Measurements from ENCODE around the gene SHISA9. TPM values are rescaled to one million over a fixed set of nuclear protein-coding genes. Genes with fewer than 3 reads are reported as not detected.
"Not testable (repeated sequence)": the region's sequence is repeated elsewhere in the genome, so short reads cannot be mapped to it uniquely, and the experiment has no call there.

SHISA9 gene
- total RNA-seq, 1 donor from 2014 or later = not detected

GRCh38 chr16:12903407-12904328 lies 2.3 kb downstream of the SHISA9 start:
- H3K27me3 Mint-ChIP-seq (ENCODE audit: low read depth) = peaks cover 51% of the 10 kb centered on the region
- DNase-seq (ENCODE audit: low spot score) = no peak

GRCh38 chr16:12904329-12904671 lies 2.9 kb downstream of the SHISA9 start:
- peaks cover 45% of the 10 kb centered on the region for H3K27me3 Mint-ChIP-seq (ENCODE audit: low read depth)
- H3K36me3 Mint-ChIP-seq (ENCODE audit: low read depth) = no peaks in the 10 kb centered on the region
- H3K27ac Mint-ChIP-seq = no peak overlapping the region
- no peaks in the 10 kb centered on the region for H3K4me1 Mint-ChIP-seq (ENCODE audit: low read depth)
- H3K4me3 Mint-ChIP-seq (ENCODE audit: low read depth) = no peak overlapping the region
- intact Hi-C loops (cut with micrococcal nuclease) = no loop called here
- DNase-seq (ENCODE audit: low spot score) = no peak
- no peaks in the 10 kb centered on the region for H3K9me3 Mint-ChIP-seq

More at GRCh38 chr16:12903407-12904328, 2.3 kb downstream of the SHISA9 start:
- Mint-ChIP-seq H3K9me3 (no peaks in the 10 kb centered on the region), H3K4me1 (ENCODE audit: low read depth) (no peaks in the 10 kb centered on the region), H3K27ac (no peak overlapping the region), H3K4me3 (ENCODE audit: low read depth) (no peak overlapping the region), H3K36me3 (ENCODE audit: low read depth) (no peaks in the 10 kb centered on the region)
- intact Hi-C loops (cut with micrococcal nuclease) = no loop called here

GRCh38 chr16:12906271-12906670 lies 4.9 kb downstream of the SHISA9 start:
- no peak for DNase-seq (ENCODE audit: low spot score)
- Mint-ChIP-seq H3K4me1 (ENCODE audit: low read depth) (no peaks in the 10 kb centered on the region), H3K36me3 (ENCODE audit: low read depth) (no peaks in the 10 kb centered on the region), H3K9me3 (no peaks in the 10 kb centered on the region), H3K27me3 (ENCODE audit: low read depth) (peaks cover 32% of the 10 kb centered on the region), H3K27ac (no peak overlapping the region), H3K4me3 (ENCODE audit: low read depth) (no peak overlapping the region)
- intact Hi-C loops (cut with micrococcal nuclease) = no loop called here

GRCh38 chr16:12906765-12907516 lies 5.5 kb downstream of the SHISA9 start:
- Mint-ChIP-seq H3K27ac (no peak overlapping the region), H3K4me3 (ENCODE audit: low read depth) (no peak overlapping the region), H3K4me1 (ENCODE audit: low read depth) (no peaks in the 10 kb centered on the region), H3K36me3 (ENCODE audit: low read depth) (no peaks in the 10 kb centered on the region), H3K9me3 (no peaks in the 10 kb centered on the region), H3K27me3 (ENCODE audit: low read depth) (peaks cover 32% of the 10 kb centered on the region)
- intact Hi-C loops (cut with micrococcal nuclease) = no loop called here
- DNase-seq (ENCODE audit: low spot score) = no peak

- no peaks in the 10 kb centered on the region for H3K36me3 Mint-ChIP-seq (ENCODE audit: low read depth)
- no peaks in the 10 kb centered on the region for H3K9me3 Mint-ChIP-seq
- no peak overlapping the region for H3K4me3 Mint-ChIP-seq (ENCODE audit: low read depth)
- no peaks in the 10 kb centered on the region for H3K4me1 Mint-ChIP-seq (ENCODE audit: low read depth)
- peaks cover 25% of the 10 kb centered on the region for H3K27me3 Mint-ChIP-seq (ENCODE audit: low read depth)
- no peak for DNase-seq (ENCODE audit: low spot score)
- intact Hi-C loops (cut with micrococcal nuclease) = no loop called here
- H3K27ac Mint-ChIP-seq = no peak overlapping the region
These were observed 6.4 kb downstream of the SHISA9 start for GRCh38 chr16:12907670-12908233.

- no peak for DNase-seq (ENCODE audit: low spot score)
- H3K27me3 Mint-ChIP-seq (ENCODE audit: low read depth) = no peaks in the 10 kb centered on the region
- H3K9me3 Mint-ChIP-seq = no peaks in the 10 kb centered on the region
- no peak overlapping the region for H3K4me3 Mint-ChIP-seq (ENCODE audit: low read depth)
- intact Hi-C loops (cut with micrococcal nuclease) = no loop called here
- no peaks in the 10 kb centered on the region for H3K36me3 Mint-ChIP-seq (ENCODE audit: low read depth)
- H3K4me1 Mint-ChIP-seq (ENCODE audit: low read depth) = no peaks in the 10 kb centered on the region
- no peak overlapping the region for H3K27ac Mint-ChIP-seq
These were observed 15.8 kb downstream of the SHISA9 start for GRCh38 chr16:12917246-12917645.

GRCh38 chr16:12917653-12918052 lies 16.3 kb downstream of the SHISA9 start:
- no peak overlapping the region for H3K27ac Mint-ChIP-seq
- intact Hi-C loops (cut with micrococcal nuclease) = no loop called here
- no peaks in the 10 kb centered on the region for H3K36me3 Mint-ChIP-seq (ENCODE audit: low read depth)
- H3K4me1 Mint-ChIP-seq (ENCODE audit: low read depth) = no peaks in the 10 kb centered on the region
- no peak overlapping the region for H3K4me3 Mint-ChIP-seq (ENCODE audit: low read depth)
- no peak for DNase-seq (ENCODE audit: low spot score)
- no peaks in the 10 kb centered on the region for H3K27me3 Mint-ChIP-seq (ENCODE audit: low read depth)
- no peaks in the 10 kb centered on the region for H3K9me3 Mint-ChIP-seq

- Mint-ChIP-seq H3K27me3 (ENCODE audit: low read depth) (no peaks in the 10 kb centered on the region), H3K4me3 (ENCODE audit: low read depth) (no peak overlapping the region), H3K9me3 (no peaks in the 10 kb centered on the region), H3K27ac (no peak overlapping the region), H3K4me1 (ENCODE audit: low read depth) (no peaks in the 10 kb centered on the region), H3K36me3 (ENCODE audit: low read depth) (no peaks in the 10 kb centered on the region)
- DNase-seq (ENCODE audit: low spot score) = no peak
- intact Hi-C loops (cut with micrococcal nuclease) = no loop called here
These were observed 19.3 kb downstream of the SHISA9 start for GRCh38 chr16:12920739-12921138.

- H3K4me1 Mint-ChIP-seq (ENCODE audit: low read depth); H3K9me3 Mint-ChIP-seq; intact Hi-C loops (cut with micrococcal nuclease); H3K27me3 Mint-ChIP-seq (ENCODE audit: low read depth); DNase-seq (ENCODE audit: low spot score); H3K27ac Mint-ChIP-seq; H3K4me3 Mint-ChIP-seq (ENCODE audit: low read depth); H3K36me3 Mint-ChIP-seq (ENCODE audit: low read depth): not testable (repeated sequence)
These were observed 22.2 kb downstream of the SHISA9 start for GRCh38 chr16:12923640-12924039.

- Mint-ChIP-seq H3K9me3 (no peaks in the 10 kb centered on the region), H3K4me3 (ENCODE audit: low read depth) (no peak overlapping the region), H3K36me3 (ENCODE audit: low read depth) (no peaks in the 10 kb centered on the region), H3K4me1 (ENCODE audit: low read depth) (no peaks in the 10 kb centered on the region), H3K27ac (no peak overlapping the region), H3K27me3 (ENCODE audit: low read depth) (no peaks in the 10 kb centered on the region)
- no peak for DNase-seq (ENCODE audit: low spot score)
- intact Hi-C loops (cut with micrococcal nuclease) = no loop called here
These were observed 23.8 kb downstream of the SHISA9 start for GRCh38 chr16:12925026-12925800.

GRCh38 chr16:12927591-12927990 lies 26.2 kb downstream of the SHISA9 start:
- Mint-ChIP-seq H3K9me3 (no peaks in the 10 kb centered on the region), H3K4me1 (ENCODE audit: low read depth) (no peaks in the 10 kb centered on the region), H3K4me3 (ENCODE audit: low read depth) (no peak overlapping the region), H3K36me3 (ENCODE audit: low read depth) (no peaks in the 10 kb centered on the region), H3K27ac (no peak overlapping the region), H3K27me3 (ENCODE audit: low read depth) (no peaks in the 10 kb centered on the region)
- intact Hi-C loops (cut with micrococcal nuclease) = no loop called here
- no peak for DNase-seq (ENCODE audit: low spot score)

- no peaks in the 10 kb centered on the region for H3K4me1 Mint-ChIP-seq (ENCODE audit: low read depth)
- DNase-seq (ENCODE audit: low spot score) = no peak
- intact Hi-C loops (cut with micrococcal nuclease) = no loop called here
- no peaks in the 10 kb centered on the region for H3K27me3 Mint-ChIP-seq (ENCODE audit: low read depth)
- no peak overlapping the region for H3K4me3 Mint-ChIP-seq (ENCODE audit: low read depth)
- no peaks in the 10 kb centered on the region for H3K9me3 Mint-ChIP-seq
- H3K27ac Mint-ChIP-seq = no peak overlapping the region
- H3K36me3 Mint-ChIP-seq (ENCODE audit: low read depth) = no peaks in the 10 kb centered on the region
These were observed 29.5 kb downstream of the SHISA9 start for GRCh38 chr16:12930881-12931280.
